ENCODE data around the gene GPRC5C. TPM values are rescaled to one million over a fixed set of nuclear protein-coding genes. Genes with fewer than 3 reads are reported as not detected.

The GPRC5C gene
- polyA plus RNA-seq, 2 of the 4 experiments (the other 2 are of a cell fraction), result 36.5 to 49.2 TPM

- TF ChIP-seq CBX8 (IDR thresholded peaks at IDR 0.05) (no peak), ELK1 (IDR thresholded peaks at IDR 0.05; ENCODE audit: low read depth, low read length) (no peak), TP53 (CRISPR knock-in tag; IDR thresholded peaks at IDR 0.05) (no peak), FOSL2 (IDR thresholded peaks at IDR 0.05) (no peak), FOSL2 (CRISPR knock-in tag; IDR thresholded peaks at IDR 0.05) (no peak), MAFK (IDR thresholded peaks at IDR 0.05; ENCODE audit: partially characterized antibody) (no peak), CBX2 (IDR thresholded peaks at IDR 0.05; ENCODE audit: borderline replicate concordance, low read depth) (no peak), ATOH8 (CRISPR knock-in tag; IDR thresholded peaks at IDR 0.05; ENCODE audit: low read depth) (no peak), ZSCAN20 (CRISPR knock-in tag; IDR thresholded peaks at IDR 0.05) (no peak)
- 77% methylated on average over 7 of the region's 7 CpGs for WGBS (ENCODE audit: missing lambda C conversion rate)
- FAIRE-seq, result no peak
These were observed 29.8 kb upstream of the GPRC5C start for GRCh38 chr17:74402048-74402447.

GRCh38 chr17:74403512-74404137, 28.3 kb upstream of the GPRC5C start:
- WGBS (ENCODE audit: missing lambda C conversion rate), result 73% methylated on average over 12 of the region's 12 CpGs
- FAIRE-seq (no peak), ATAC-seq (no peak), DNase-seq (ENCODE audit: low read depth in 1 of 2, low spot score in 1 of 2) (no peak)
- no peak overlapping the region for H3K4me2 ChIP-seq
- ChIA-PET CTCF (interaction anchor here (1.3 to 15.2 kb wide), 6 partner anchors 9 to 198 kb away, joined by 3 to 138 read pairs (median 6); no protein-coding TSS in a partner anchor), POLR2A (interaction anchor here (0.6 kb wide), 1 partner anchor 478 kb away, joined by 3 read pairs; no protein-coding TSS in a partner anchor)
- H3K4me3 ChIP-seq, result no peak overlapping the region
- no peaks in the 10 kb centered on the region for H3K9me3 ChIP-seq
- no peak overlapping the region for H3K27ac ChIP-seq
- H3K4me1 ChIP-seq, result peaks cover 7% of the 10 kb centered on the region
- TF ChIP-seq BCL3 (IDR thresholded peaks at IDR 0.05), result no peak
- TF ChIP-seq ESRRA (IDR thresholded peaks at IDR 0.05; ENCODE audit: borderline replicate concordance, low read length), result no peak
- TF ChIP-seq ELK1 (IDR thresholded peaks at IDR 0.05; ENCODE audit: low read depth, low read length), result no peak
- no peak for TF ChIP-seq CHD2 (IDR thresholded peaks at IDR 0.05; ENCODE audit: low read length, partially characterized antibody)
- TF ChIP-seq MAX (IDR thresholded peaks at IDR 0.05), result no peak
- TF ChIP-seq NFE2L2 (conservative IDR thresholded peaks at IDR 0.05; ENCODE audit: low read length), result no peak
- no peak for TF ChIP-seq MYC (IDR thresholded peaks at IDR 0.05; ENCODE audit: borderline replicate concordance, low read length)
- no peak for TF ChIP-seq POLR2A (IDR thresholded peaks at IDR 0.05; ENCODE audit: low read length)
- no peak for TF ChIP-seq SREBF2 (IDR thresholded peaks at IDR 0.05)
- no peak for TF ChIP-seq KDM5A (IDR thresholded peaks at IDR 0.05)
- TF ChIP-seq BHLHE40 (IDR thresholded peaks at IDR 0.05; ENCODE audit: low read depth, low read length), result no peak
- no peak for TF ChIP-seq RNF2 (IDR thresholded peaks at IDR 0.05; ENCODE audit: borderline replicate concordance, low read depth)
- TF ChIP-seq HDAC2 (IDR thresholded peaks at IDR 0.05), result no peak

More at GRCh38 chr17:74402048-74402447, 29.8 kb upstream of the GPRC5C start:
- ATAC-seq (no peak), DNase-seq (ENCODE audit: low read depth in 1 of 2, low spot score in 1 of 2) (no peak)
- ChIA-PET POLR2A (no interaction called here), CTCF (interaction anchor here (0.9 to 15.2 kb wide), 4 partner anchors 8 to 201 kb away, joined by 4 to 138 read pairs (median 6); no protein-coding TSS in a partner anchor)
- Histone ChIP-seq H3K4me1 (no peaks in the 10 kb centered on the region), H3K9me3 (no peaks in the 10 kb centered on the region), H3K27ac (no peak overlapping the region), H3K4me3 (no peak overlapping the region), H3K4me2 (no peak overlapping the region)
